K562 (cell line): ENCODE measurements around the gene UBE2I. TPM values are rescaled to one million over a fixed set of nuclear protein-coding genes. Genes with fewer than 3 reads are reported as not detected.
A peak's percentile ranks its signal among the peaks of the same experiment; 100 is the strongest.

Experiments
- ILF3 ChIP-seq: fragments of 450-650 bp; IDR thresholded peaks from 2 replicates; pipeline ENCODE4 v1.6.1; 2018; ENCODE audit warnings: antibody characterized with exemption, mild to moderate bottlenecking, moderate library complexity, borderline replicate concordance
- IRF9 ChIP-seq: fragments of 450-650 bp; IDR thresholded peaks from 2 replicates; pipeline ENCODE4 v1.6.1; 2016; ENCODE audit warnings: missing biosample characterization, missing genetic modification characterization
- KHSRP ChIP-seq: fragments of 450-650 bp; IDR thresholded peaks from 2 replicates; pipeline ENCODE4 v1.6.1; 2017
- MGA ChIP-seq: fragments of 450-650 bp; IDR thresholded peaks from 2 replicates; pipeline ENCODE4 v1.6.1; 2016; ENCODE audit warnings: mild to moderate bottlenecking, moderate library complexity
- MLX ChIP-seq, 2 experiments: fragments of 450-650 bp in 1 of 2; sonication (generic) in 1 of 2; formaldehyde crosslinking; conservative IDR thresholded peaks; 2 replicates each; pipeline versions ENCODE4 v1.4.0 to v1.8.1; 2020 to 2022; ENCODE audit warnings: mild to moderate bottlenecking in 1 of 2, missing genetic modification reagents in 1 of 2
- NR1H2 ChIP-seq: sonication (generic); formaldehyde crosslinking; IDR thresholded peaks from 2 replicates; pipeline ENCODE4 v1.4.0; 2020; ENCODE audit warnings: mild to moderate bottlenecking, missing genetic modification reagents
- SIN3B ChIP-seq: fragments of 450-650 bp; IDR thresholded peaks from 2 replicates; pipeline ENCODE4 v1.6.1; 2017; ENCODE audit warnings: low read depth, mild to moderate bottlenecking, moderate library complexity
- SP1 ChIP-seq: sonication (generic); formaldehyde crosslinking; IDR thresholded peaks from 2 replicates; pipeline ENCODE4 v1.8.1; 2022; ENCODE audit warnings: mild to moderate bottlenecking, missing genetic modification reagents
- SRSF7 ChIP-seq: fragments of 200-400 bp; formaldehyde crosslinking; optimal IDR thresholded peaks from 2 replicates; pipeline ENCODE3; 2017; ENCODE audit warnings: mild to moderate bottlenecking, low read depth, low read length
- TGIF2 ChIP-seq: sonication (generic); formaldehyde crosslinking; IDR thresholded peaks from 2 replicates; pipeline ENCODE4 v1.8.1; 2022; ENCODE audit warnings: mild to moderate bottlenecking, missing genetic modification reagents, moderate library complexity
- USF1 ChIP-seq: sonication (generic); formaldehyde crosslinking; IDR thresholded peaks from 2 replicates; pipeline ENCODE4 v1.9.0; 2022; ENCODE audit warnings: mild to moderate bottlenecking, missing genetic modification reagents
- polyA plus RNA-seq, 8 experiments: library from polyadenylated mRNA; depleted of rRNA in 4 of 8; stranded (reverse) in 5 of 8; unstranded in 3 of 8; fragments of >200 nt; fragmentation: Nextera tagmentation in 2 of 8; fragmentation: Illumina TruSeq in 1 of 8; extraction: Ambion mirVana in 2 of 8; extraction: Trizol in 1 of 8; gene quantifications; 2 replicates each; pipeline versions ENCODE4 v1.2.1 to v1.2.3, GENCODE V29; 2011 to 2014; ENCODE audit warnings: inconsistent platforms in 1 of 8, missing spikeins in 1 of 8
- total RNA-seq, 7 experiments: library from RNA; depleted of rRNA in 6 of 7; stranded (reverse); fragments of >200 nt in 6 of 7; fragmentation: Illumina TruSeq in 2 of 7; extraction: Trizol in 2 of 7; gene quantifications; 2 replicates each; pipeline versions ENCODE4 v1.2.1 to v1.2.3, GENCODE V29; 2011 to 2021; ENCODE audit warnings: low replicate concordance in 1 of 7

Gene UBE2I
- total and polyA plus RNA-seq, 9 of the 15 experiments (the other 6 are each of a cell fraction or from before 2014, with no cell fraction given): 36.6 to 254 (median 104) TPM

- TF ChIP-seq IRF9 (no peak), SRSF7 (no peak), TGIF2 (CRISPR knock-in tag) (no peak; the same call in 1 of the 2 replicates), ILF3 (0 out of 2 replicates have a peak, but pooled peaks have one; percentile 68), NR1H2 (CRISPR knock-in tag) (no peak), MLX (CRISPR knock-in tag; conservative IDR thresholded peaks at IDR 0.05) (no peak), MGA (no peak), SP1 (CRISPR knock-in tag) (peak; percentile 20; the same call in 1 of the 2 replicates), KHSRP (no peak), USF1 (CRISPR knock-in tag) (peak; percentile 94), SIN3B (peak; percentile 100)
These were observed 42.3 kb downstream of the UBE2I start, which contains the start of the genes GNPTG and TSR3 (continued) for GRCh38 chr16:1351582-1352362.
